ENCODE measurements around the gene PARS2. TPM values are rescaled to one million over a fixed set of nuclear protein-coding genes. Genes with fewer than 3 reads are reported as not detected.

The PARS2 gene
- total RNA-seq, 1 experiment from 2014 or later: 10.2 TPM

DNA sequence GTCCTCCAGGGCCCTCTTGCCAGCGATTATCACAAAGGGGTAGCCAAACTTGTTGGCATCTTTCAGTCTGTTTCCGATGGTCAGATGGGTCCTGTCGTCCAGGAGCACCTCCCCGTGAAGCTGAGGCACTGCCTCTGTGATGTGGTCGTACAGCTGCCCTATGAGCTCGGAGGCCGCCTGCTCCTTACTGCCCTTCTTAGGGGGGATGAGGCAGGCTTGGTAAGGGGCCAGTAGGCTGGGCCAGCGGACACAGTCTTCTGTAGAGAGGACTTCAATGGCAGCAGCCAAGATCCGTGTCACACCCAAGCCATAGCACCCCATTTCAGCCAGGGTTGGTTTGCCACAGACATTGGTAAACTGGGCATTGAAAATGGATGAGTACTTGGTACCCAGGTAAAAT, 6.5 kb downstream of the PARS2 start:
- no peak overlapping the region for H3K56ac ChIP-seq (ENCODE audit: insufficient read length, low read depth, low read length)
- H3K27ac Mint-ChIP-seq: no peak overlapping the region
- H3K4me3 Mint-ChIP-seq: no peak overlapping the region
- no peak overlapping the region for H4K5ac ChIP-seq (ENCODE audit: insufficient read length, low read depth, low read length)
- H2AK5ac ChIP-seq (ENCODE audit: insufficient read length, low read length): no peak overlapping the region
- no peak overlapping the region for H3K14ac ChIP-seq (ENCODE audit: insufficient read depth, low read length)
- no CpG with 5 or more reads among the region's 9 CpGs for WGBS (ENCODE audit: extremely low coverage, insufficient read length, low lambda C conversion rate)
- H3K23me2 ChIP-seq (ENCODE audit: insufficient read length, low read depth, low read length, poor library complexity, severe bottlenecking): no peaks in the 10 kb centered on the region
- H2BK20ac ChIP-seq (ENCODE audit: low read depth, low read length, poor library complexity, severe bottlenecking): no peak overlapping the region
- H3K9ac ChIP-seq (ENCODE audit: extremely low read depth, insufficient read length, low read length): no peak overlapping the region
- H2BK15ac ChIP-seq (ENCODE audit: low read depth, low read length): no peak overlapping the region
- no peaks in the 10 kb centered on the region for H3K27me3 Mint-ChIP-seq (ENCODE audit: low read depth)
- no peak overlapping the region for H4K8ac ChIP-seq (replicated peaks; ENCODE audit: insufficient read length, low read depth, low read length)
- TF ChIP-seq, protein P1, sequence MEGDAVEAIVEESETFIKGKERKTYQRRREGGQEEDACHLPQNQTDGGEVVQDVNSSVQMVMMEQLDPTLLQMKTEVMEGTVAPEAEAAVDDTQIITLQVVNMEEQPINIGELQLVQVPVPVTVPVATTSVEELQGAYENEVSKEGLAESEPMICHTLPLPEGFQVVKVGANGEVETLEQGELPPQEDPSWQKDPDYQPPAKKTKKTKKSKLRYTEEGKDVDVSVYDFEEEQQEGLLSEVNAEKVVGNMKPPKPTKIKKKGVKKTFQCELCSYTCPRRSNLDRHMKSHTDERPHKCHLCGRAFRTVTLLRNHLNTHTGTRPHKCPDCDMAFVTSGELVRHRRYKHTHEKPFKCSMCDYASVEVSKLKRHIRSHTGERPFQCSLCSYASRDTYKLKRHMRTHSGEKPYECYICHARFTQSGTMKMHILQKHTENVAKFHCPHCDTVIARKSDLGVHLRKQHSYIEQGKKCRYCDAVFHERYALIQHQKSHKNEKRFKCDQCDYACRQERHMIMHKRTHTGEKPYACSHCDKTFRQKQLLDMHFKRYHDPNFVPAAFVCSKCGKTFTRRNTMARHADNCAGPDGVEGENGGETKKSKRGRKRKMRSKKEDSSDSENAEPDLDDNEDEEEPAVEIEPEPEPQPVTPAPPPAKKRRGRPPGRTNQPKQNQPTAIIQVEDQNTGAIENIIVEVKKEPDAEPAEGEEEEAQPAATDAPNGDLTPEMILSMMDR (conservative IDR thresholded peaks at IDR 0.05): no peak
- no peak overlapping the region for H3T11ph ChIP-seq (ENCODE audit: low read length)
- H3K27me3 ChIP-seq (ENCODE audit: insufficient read depth, low read length): no peaks in the 10 kb centered on the region
- H2BK120ac ChIP-seq (ENCODE audit: low read depth, low read length, poor library complexity, severe bottlenecking): no peak overlapping the region
- H3K27ac ChIP-seq (ENCODE audit: insufficient read length, low read depth, low read length): no peak overlapping the region
- H4K91ac ChIP-seq (ENCODE audit: insufficient read length, low read depth, low read length): no peak overlapping the region
- H3K4me1 ChIP-seq (ENCODE audit: insufficient read depth, low read length): no peaks in the 10 kb centered on the region
- no peak overlapping the region for H2AFZ ChIP-seq (ENCODE audit: low read length)
- no peak overlapping the region for H3K4me2 ChIP-seq (ENCODE audit: insufficient read depth, insufficient read length, low read length)
- no peak overlapping the region for H2BK12ac ChIP-seq (ENCODE audit: insufficient read length, low read depth, low read length)
- peaks cover 4 to 32% (median 20%) of the 10 kb centered on the region in 3 experiments; a peak in 4 of 7 replicates for H3K36me3 Mint-ChIP-seq (ENCODE audit: insufficient read depth in 1 of 3, low read depth in 3 of 3)
- H3K4ac ChIP-seq (ENCODE audit: low read depth, low read length): no peak overlapping the region
- H3K79me2 ChIP-seq (ENCODE audit: insufficient read depth, low read length): no peaks in the 10 kb centered on the region
- no peaks in the 10 kb centered on the region for H3K79me1 ChIP-seq (ENCODE audit: insufficient read depth, low read depth, low read length, poor library complexity, severe bottlenecking)
- no peaks in the 10 kb centered on the region for H3K9me3 ChIP-seq (ENCODE audit: control insufficient read depth, low read depth, low read length)
- no peak overlapping the region for H2BK5ac ChIP-seq (ENCODE audit: insufficient read length, low read length)
- peaks cover 12 to 13% of the 10 kb centered on the region in 2 experiments for H3K4me1 Mint-ChIP-seq
- no peak overlapping the region for H3K23ac ChIP-seq (ENCODE audit: insufficient read length, low read depth, low read length)
- H3K9me3 Mint-ChIP-seq: no peaks in the 10 kb centered on the region
- H4K20me1 ChIP-seq (ENCODE audit: control insufficient read depth, insufficient read depth, insufficient read length): peaks cover 3% of the 10 kb centered on the region
- DNase-seq: no peak
- H3K18ac ChIP-seq (ENCODE audit: insufficient read length, low read depth, low read length): no peak overlapping the region
